Sigmoid colon (tissue), 4 donors: ENCODE data around the gene TEP1.
"Not testable (repeated sequence)": the region's sequence is repeated elsewhere in the genome, so short reads cannot be mapped to it uniquely, and the experiment has no call there.

Source experiments
- CTCF ChIP-seq, 4 experiments: fragments of 450-650 bp in 3 of 4; fragments of 200-600 bp in 1 of 4; IDR thresholded peaks; one replicate each; pipeline ENCODE4 v1.5.1; 2016 to 2019; ENCODE audit warnings: antibody characterized with exemption in 4 of 4, mild to moderate bottlenecking in 3 of 4, moderate library complexity in 2 of 4
- EP300 ChIP-seq, 4 donors: sonication (generic); formaldehyde crosslinking; IDR thresholded peaks; one replicate each; pipeline ENCODE4 v1.6.1; 2017; ENCODE audit warnings: antibody characterized with exemption in 4 of 4
- POLR2A ChIP-seq, 2 donors: fragments of 450-650 bp; IDR thresholded peaks; one replicate each; pipeline ENCODE4 v1.6.1; 2016; ENCODE audit warnings: antibody characterized with exemption in 2 of 2, mild to moderate bottlenecking in 2 of 2, moderate library complexity in 2 of 2
- POLR2AphosphoS5 ChIP-seq, 4 donors: sonication (generic); formaldehyde crosslinking; IDR thresholded peaks; one replicate each; pipeline ENCODE4 v1.6.1; 2017; ENCODE audit warnings: antibody characterized with exemption in 4 of 4

DNA sequence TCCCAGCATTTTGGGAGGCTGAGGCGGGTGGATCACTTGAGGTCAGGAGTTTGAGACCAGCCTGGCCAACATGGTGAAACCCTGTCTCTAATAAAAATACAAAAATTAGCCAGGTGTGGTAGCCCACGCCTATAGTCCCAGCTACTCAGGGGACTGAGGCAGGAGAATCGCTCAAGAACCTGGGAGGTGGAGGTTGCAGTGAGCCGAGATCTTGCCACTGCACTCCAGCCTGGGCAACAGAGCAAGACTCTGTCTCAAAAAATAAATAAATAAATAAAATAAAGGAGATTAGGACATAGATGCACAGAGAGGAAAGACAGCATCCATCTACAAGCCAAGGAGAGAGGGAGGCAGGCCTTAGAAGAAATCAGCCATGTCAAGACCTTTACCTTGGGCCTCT is 72.3 kb downstream of the TEP1 start:
- TF ChIP-seq CTCF, POLR2A, POLR2AphosphoS5, EP300 (IDR thresholded peaks at IDR 0.05): not testable (repeated sequence)
